Cortex of kidney (tissue), 1 donor: ENCODE measurements around the gene SSH2.
"Not testable (repeated sequence)": the region's sequence is repeated elsewhere in the genome, so short reads cannot be mapped to it uniquely, and the experiment has no call there.

Experiments
- DNase-seq: peaks from one replicate; lab custom pipeline; 2025; lab: John Stamatoyannopoulos, UW

SSH2 gene

GRCh38 chr17:29874358-29874757 is 55.7 kb downstream of the SSH2 start:
- not testable (repeated sequence) for DNase-seq

GRCh38 chr17:29873476-29873875 is 56.6 kb downstream of the SSH2 start:
- DNase-seq: no peak

- no peak for DNase-seq
Measured at GRCh38 chr17:29870836-29871465, 59.1 kb downstream of the SSH2 start.

GRCh38 chr17:29867643-29868181 is 62.3 kb downstream of the SSH2 start:
- no peak for DNase-seq

- DNase-seq: no peak
Measured at GRCh38 chr17:29866746-29867404, 63.2 kb downstream of the SSH2 start.

- DNase-seq: no peak
Measured at GRCh38 chr17:29864615-29865014, 65.4 kb downstream of the SSH2 start.

- DNase-seq: not testable (repeated sequence)
Measured at GRCh38 chr17:29864123-29864522, 65.9 kb downstream of the SSH2 start.

GRCh38 chr17:29862951-29863350 is 67.1 kb downstream of the SSH2 start:
- DNase-seq: no peak

GRCh38 chr17:29862127-29862526 is 67.9 kb downstream of the SSH2 start:
- DNase-seq: no peak

- DNase-seq: not testable (repeated sequence)
Measured at GRCh38 chr17:29859445-29859844, 70.6 kb downstream of the SSH2 start.

GRCh38 chr17:29857823-29858222 is 72.2 kb downstream of the SSH2 start:
- no peak for DNase-seq

- not testable (repeated sequence) for DNase-seq
Measured at GRCh38 chr17:29857105-29857504, 72.9 kb downstream of the SSH2 start.

- no peak for DNase-seq
Measured at GRCh38 chr17:29855686-29856085, 74.3 kb downstream of the SSH2 start.

- DNase-seq: no peak
Measured at GRCh38 chr17:29848737-29849136, 81.3 kb downstream of the SSH2 start.

- no peak for DNase-seq
Measured at GRCh38 chr17:29847527-29848400, 82.3 kb downstream of the SSH2 start.

- no peak for DNase-seq
Measured at GRCh38 chr17:29847118-29847517, 82.9 kb downstream of the SSH2 start.

- no peak for DNase-seq
Measured at GRCh38 chr17:29846298-29846697, 83.7 kb downstream of the SSH2 start.

- no peak for DNase-seq
Measured at GRCh38 chr17:29844339-29845048, 85.5 kb downstream of the SSH2 start.

- no peak for DNase-seq
Measured at GRCh38 chr17:29840884-29841283, 89.1 kb downstream of the SSH2 start.

GRCh38 chr17:29839656-29840055 is 90.4 kb downstream of the SSH2 start:
- DNase-seq: no peak

GRCh38 chr17:29838961-29839360 is 91.1 kb downstream of the SSH2 start:
- DNase-seq: no peak

- no peak for DNase-seq
Measured at GRCh38 chr17:29837531-29837930, 92.5 kb downstream of the SSH2 start.
